DND-41 (cell line): ENCODE data around the gene MRTFA.

ENCODE experiments used
- ATAC-seq: fragments of 200-7000 bp; cut with Tn5 transposase; 3 replicates; pipeline ENCODE4 v1.9.1; 2021; ENCODE audit warnings: low read depth; ENCODE audit not compliant: insufficient read depth
- DNase-seq: peaks from one replicate; pipeline ENCODE4 v3.0.0-alpha.2; 2020
- H2AFZ ChIP-seq: 2 replicates; pipeline ENCODE4 v1.6.0; 2012; ENCODE audit warnings: low read depth, low read length
- H3K27ac ChIP-seq: 2 replicates; pipeline ENCODE4 v1.5.1; 2012; ENCODE audit warnings: low read length, inconsistent platforms
- H3K27me3 ChIP-seq: fragments of 200-600 bp; sonication (generic); 2 replicates; pipeline ENCODE4 v1.6.0; 2012; ENCODE audit warnings: low read length, mild to moderate bottlenecking, inconsistent platforms; ENCODE audit not compliant: insufficient read depth, poor library complexity
- H3K36me3 ChIP-seq: 2 replicates; pipeline ENCODE4 v1.5.1; 2012; ENCODE audit warnings: low read length, inconsistent platforms; ENCODE audit not compliant: insufficient read depth
- H3K4me1 ChIP-seq: 2 replicates; pipeline ENCODE4 v1.5.1; 2012; ENCODE audit warnings: mild to moderate bottlenecking, low read length; ENCODE audit not compliant: insufficient read depth
- H3K4me2 ChIP-seq: 2 replicates; pipeline ENCODE4 v1.6.0; 2012; ENCODE audit warnings: mild to moderate bottlenecking, moderate library complexity, low read length, inconsistent platforms; ENCODE audit not compliant: insufficient read depth
- H3K4me3 ChIP-seq, 2 experiments: fragments of 200-600 bp in 1 of 2; shearing (Covaris generic) in 1 of 2; 2 replicates each; pipeline ENCODE4 v1.5.1; 2012 to 2016; ENCODE audit warnings: inconsistent platforms in 2 of 2, low read length in 2 of 2, mild to moderate bottlenecking in 2 of 2, low read depth in 1 of 2, moderate library complexity in 1 of 2
- H3K79me2 ChIP-seq: 2 replicates; pipeline ENCODE4 v1.6.0; 2012; ENCODE audit warnings: low read length, inconsistent platforms; ENCODE audit not compliant: insufficient read depth
- H3K9ac ChIP-seq: 2 replicates; pipeline ENCODE4 v1.6.0; 2012; ENCODE audit warnings: low read depth, mild to moderate bottlenecking, inconsistent platforms, low read length, moderate library complexity
- H3K9me3 ChIP-seq: 2 replicates; pipeline ENCODE4 v1.5.1; 2012; ENCODE audit warnings: low read length, moderate library complexity, mild to moderate bottlenecking, inconsistent platforms; ENCODE audit not compliant: insufficient read depth, severe bottlenecking
- H4K20me1 ChIP-seq: 2 replicates; pipeline ENCODE4 v1.6.0; 2012; ENCODE audit warnings: low read length; ENCODE audit not compliant: insufficient read depth
- EZH2 ChIP-seq: IDR thresholded peaks from 3 replicates; pipeline ENCODE4 v1.6.1; 2012; ENCODE audit warnings: borderline replicate concordance, low read depth, mild to moderate bottlenecking, moderate library complexity, low read length, inconsistent platforms; ENCODE audit not compliant: severe bottlenecking
- TF ChIP-seq, protein P1 (sequence below): IDR thresholded peaks from 2 replicates; pipeline ENCODE4 v1.5.1; 2012; ENCODE audit warnings: borderline replicate concordance, low read length, moderate library complexity, mild to moderate bottlenecking; ENCODE audit not compliant: poor library complexity, severe bottlenecking; ENCODE audit errors: extremely low read depth

The MRTFA gene

DNA sequence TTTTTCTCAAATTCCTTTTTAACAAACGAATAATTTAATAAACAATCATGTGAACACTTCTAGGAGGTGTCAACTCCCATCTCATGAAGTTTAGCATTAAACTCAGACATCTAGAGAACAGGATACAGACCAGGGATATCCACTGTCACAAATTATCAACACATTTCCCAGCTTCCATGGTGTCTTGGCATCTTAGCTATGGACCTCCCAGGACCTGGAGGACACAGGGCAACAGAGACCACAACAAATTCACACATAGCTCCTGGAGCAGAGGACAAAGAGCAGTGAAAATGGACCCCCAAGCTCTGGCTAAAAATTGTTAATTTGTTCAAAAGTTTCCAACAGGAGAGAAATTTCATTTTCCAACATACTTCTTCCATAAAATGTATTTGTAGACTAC is 163.9 kb downstream of the MRTFA start:
- Histone ChIP-seq H3K36me3 (0 out of 2 replicates have a peak, but pooled peaks cover 3% of the 10 kb centered on the region), H3K9me3 (no peaks in the 10 kb centered on the region), H3K9ac (no peak overlapping the region), H3K4me1 (no peaks in the 10 kb centered on the region), H3K4me2 (no peak overlapping the region), H2AFZ (no peak overlapping the region), H3K27ac (no peak overlapping the region), H3K79me2 (peaks cover 7% of the 10 kb centered on the region; the same call in 1 of the 2 replicates), H3K4me3 (no peak overlapping the region), H3K27me3 (no peaks in the 10 kb centered on the region), H4K20me1 (no peaks in the 10 kb centered on the region; the same call in 1 of the 2 replicates)
- DNase-seq (no peak), ATAC-seq (no peak)
- TF ChIP-seq, protein P1, sequence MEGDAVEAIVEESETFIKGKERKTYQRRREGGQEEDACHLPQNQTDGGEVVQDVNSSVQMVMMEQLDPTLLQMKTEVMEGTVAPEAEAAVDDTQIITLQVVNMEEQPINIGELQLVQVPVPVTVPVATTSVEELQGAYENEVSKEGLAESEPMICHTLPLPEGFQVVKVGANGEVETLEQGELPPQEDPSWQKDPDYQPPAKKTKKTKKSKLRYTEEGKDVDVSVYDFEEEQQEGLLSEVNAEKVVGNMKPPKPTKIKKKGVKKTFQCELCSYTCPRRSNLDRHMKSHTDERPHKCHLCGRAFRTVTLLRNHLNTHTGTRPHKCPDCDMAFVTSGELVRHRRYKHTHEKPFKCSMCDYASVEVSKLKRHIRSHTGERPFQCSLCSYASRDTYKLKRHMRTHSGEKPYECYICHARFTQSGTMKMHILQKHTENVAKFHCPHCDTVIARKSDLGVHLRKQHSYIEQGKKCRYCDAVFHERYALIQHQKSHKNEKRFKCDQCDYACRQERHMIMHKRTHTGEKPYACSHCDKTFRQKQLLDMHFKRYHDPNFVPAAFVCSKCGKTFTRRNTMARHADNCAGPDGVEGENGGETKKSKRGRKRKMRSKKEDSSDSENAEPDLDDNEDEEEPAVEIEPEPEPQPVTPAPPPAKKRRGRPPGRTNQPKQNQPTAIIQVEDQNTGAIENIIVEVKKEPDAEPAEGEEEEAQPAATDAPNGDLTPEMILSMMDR, result no peak
- TF ChIP-seq EZH2, result no peak

DNA sequence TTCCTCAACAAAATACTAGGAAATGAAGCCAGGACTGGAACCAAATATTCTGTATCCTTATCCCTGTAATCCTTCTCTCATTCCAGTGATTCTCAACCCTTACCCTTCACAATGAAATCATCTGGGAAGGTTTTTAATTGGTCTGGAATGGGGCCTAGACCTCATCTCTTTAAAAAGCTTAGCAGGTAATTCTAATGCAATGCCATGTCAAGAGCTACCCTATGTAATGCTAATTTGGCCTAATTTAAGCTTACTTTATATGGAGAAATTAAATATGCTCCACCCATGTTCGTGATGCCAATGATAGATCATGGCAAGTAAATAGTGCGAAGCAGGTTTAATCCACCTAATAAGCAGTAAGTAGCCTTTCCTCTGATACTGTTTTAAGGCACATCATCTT is 164.5 kb downstream of the MRTFA start:
- H3K9me3 ChIP-seq, result no peaks in the 10 kb centered on the region
- 0 out of 2 replicates have a peak, but pooled peaks cover 3% of the 10 kb centered on the region for H3K36me3 ChIP-seq
- no peaks in the 10 kb centered on the region for H4K20me1 ChIP-seq
- DNase-seq, result no peak
- no peak overlapping the region for H3K4me3 ChIP-seq
- no peaks in the 10 kb centered on the region for H3K27me3 ChIP-seq
- peaks cover 7% of the 10 kb centered on the region; the same call in 1 of the 2 replicates for H3K79me2 ChIP-seq
- TF ChIP-seq EZH2, result no peak
- TF ChIP-seq, protein P1, result no peak
- H3K4me1 ChIP-seq, result no peaks in the 10 kb centered on the region
- no peak overlapping the region for H3K4me2 ChIP-seq
- no peak overlapping the region for H2AFZ ChIP-seq
- H3K27ac ChIP-seq, result no peak overlapping the region
- H3K9ac ChIP-seq, result no peak overlapping the region
- ATAC-seq, result no peak

DNA sequence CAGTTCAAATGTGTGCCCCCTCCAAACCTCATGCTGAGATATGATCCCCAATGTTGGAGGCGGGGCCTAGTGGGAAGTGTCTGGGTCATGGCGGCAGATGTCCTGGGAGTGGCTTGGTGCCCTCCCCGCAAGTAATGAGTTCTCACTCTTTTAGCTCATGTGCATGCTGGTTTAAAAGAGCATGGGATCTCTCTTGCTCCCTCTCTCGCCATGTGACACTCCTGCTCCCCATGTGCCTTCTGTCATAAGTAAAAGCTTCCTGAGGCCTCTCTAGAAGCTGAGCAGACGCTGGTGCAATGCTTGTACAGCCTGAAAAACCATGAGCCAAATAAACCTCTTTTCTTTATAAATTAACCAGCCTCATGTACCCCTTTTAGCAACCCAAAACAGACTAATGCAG is 167.3 kb downstream of the MRTFA start:
- DNase-seq (no peak), ATAC-seq (no peak)
- H3K9me3 ChIP-seq, result no peaks in the 10 kb centered on the region
- H3K4me2 ChIP-seq, result no peak overlapping the region
- no peak overlapping the region for H2AFZ ChIP-seq
- TF ChIP-seq, protein P1, result no peak
- TF ChIP-seq EZH2, result no peak
- no peaks in the 10 kb centered on the region for H3K36me3 ChIP-seq
- H4K20me1 ChIP-seq, result no peaks in the 10 kb centered on the region
- peaks cover 1% of the 10 kb centered on the region for H3K4me1 ChIP-seq
- no peaks in the 10 kb centered on the region for H3K27me3 ChIP-seq
- no peak overlapping the region for H3K9ac ChIP-seq
- H3K79me2 ChIP-seq, result peaks cover 15% of the 10 kb centered on the region; the same call in 1 of the 2 replicates
- H3K4me3 ChIP-seq, result no peak overlapping the region
- H3K27ac ChIP-seq, result no peak overlapping the region

DNA sequence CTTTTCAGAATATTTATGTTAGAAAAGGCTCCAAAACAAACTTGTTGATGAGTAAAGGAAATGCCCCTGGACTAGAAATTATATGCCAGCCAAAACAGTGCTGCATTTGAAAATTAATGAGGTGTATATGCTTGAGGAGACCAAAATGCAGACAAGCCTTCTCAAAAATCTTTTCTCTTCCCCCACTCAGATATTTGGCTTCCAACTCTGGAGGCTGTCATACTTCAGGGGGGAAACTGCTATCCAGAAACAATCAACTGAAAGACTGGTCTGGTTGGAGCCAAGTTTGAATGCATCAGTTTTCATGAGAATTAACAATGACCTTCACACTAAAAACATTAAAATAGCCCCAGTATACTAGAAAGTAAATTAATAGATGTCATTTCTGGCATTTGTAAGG is 167.9 kb downstream of the MRTFA start:
- H3K4me1 ChIP-seq, result peaks cover 7% of the 10 kb centered on the region
- H3K9ac ChIP-seq, result no peak overlapping the region
- no peak overlapping the region for H3K4me2 ChIP-seq
- H3K4me3 ChIP-seq, result no peak overlapping the region
- H3K27me3 ChIP-seq, result no peaks in the 10 kb centered on the region
- peaks cover 15% of the 10 kb centered on the region; the same call in 1 of the 2 replicates for H3K79me2 ChIP-seq
- no peak overlapping the region for H2AFZ ChIP-seq
- TF ChIP-seq, protein P1, result no peak
- no peak for TF ChIP-seq EZH2
- DNase-seq (no peak), ATAC-seq (no peak)
- no peaks in the 10 kb centered on the region for H3K36me3 ChIP-seq
- H3K27ac ChIP-seq, result no peak overlapping the region
- H3K9me3 ChIP-seq, result no peaks in the 10 kb centered on the region
- H4K20me1 ChIP-seq, result no peaks in the 10 kb centered on the region
